Measurements from ENCODE around the gene SLC45A1. TPM values are rescaled to one million over a fixed set of nuclear protein-coding genes. Genes with fewer than 3 reads are reported as not detected.
A peak's percentile ranks its signal among the peaks of the same experiment; 100 is the strongest.

Gene SLC45A1
- total and polyA plus RNA-seq, 11 donors: 0.61 to 6.2 (median 1.6) TPM

DNA sequence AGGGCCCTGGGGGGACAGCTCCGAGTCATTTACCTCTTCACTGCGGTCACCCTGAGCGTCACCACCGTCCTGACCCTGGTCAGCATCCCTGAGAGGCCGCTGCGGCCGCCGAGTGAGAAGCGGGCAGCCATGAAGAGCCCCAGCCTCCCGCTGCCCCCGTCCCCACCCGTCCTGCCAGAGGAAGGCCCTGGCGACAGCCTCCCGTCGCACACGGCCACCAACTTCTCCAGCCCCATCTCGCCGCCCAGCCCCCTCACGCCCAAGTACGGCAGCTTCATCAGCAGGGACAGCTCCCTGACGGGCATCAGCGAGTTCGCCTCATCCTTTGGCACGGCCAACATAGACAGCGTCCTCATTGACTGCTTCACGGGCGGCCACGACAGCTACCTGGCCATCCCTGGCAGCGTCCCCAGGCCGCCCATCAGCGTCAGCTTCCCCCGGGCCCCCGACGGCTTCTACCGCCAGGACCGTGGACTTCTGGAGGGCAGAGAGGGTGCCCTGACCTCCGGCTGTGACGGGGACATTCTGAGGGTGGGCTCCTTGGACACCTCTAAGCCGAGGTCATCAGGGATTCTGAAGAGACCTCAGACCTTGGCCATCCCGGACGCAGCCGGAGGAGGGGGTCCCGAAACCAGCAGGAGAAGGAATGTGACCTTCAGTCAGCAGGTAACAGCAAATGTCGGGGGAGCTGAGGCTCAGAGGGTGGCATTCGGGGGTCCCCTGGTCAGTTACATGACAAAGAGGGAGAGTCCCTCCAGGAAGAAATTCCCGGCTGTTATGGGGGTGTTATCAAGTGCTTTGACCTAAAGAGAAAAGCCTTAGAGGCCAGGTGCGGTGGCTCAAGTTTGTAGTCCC is 12.6 kb downstream of the SLC45A1 start:
- peaks cover 0 to 18% (median 2%) of the 10 kb centered on the region in 9 donors for H3K36me3 ChIP-seq
- 94 to 95% (median 94%) methylated on average over 43 to 47 of the region's 47 CpGs for WGBS, 4 donors
- intact Hi-C loops (cut with DNase I): no loop called here
- H3K27ac ChIP-seq: no peak overlapping the region
- H3K4me3 ChIP-seq: no peak overlapping the region
- peak in 1 of 4 donors; percentile 17 for ATAC-seq
- no peak for TF ChIP-seq POLR2A (IDR thresholded peaks at IDR 0.05)
- TF ChIP-seq, protein P1, sequence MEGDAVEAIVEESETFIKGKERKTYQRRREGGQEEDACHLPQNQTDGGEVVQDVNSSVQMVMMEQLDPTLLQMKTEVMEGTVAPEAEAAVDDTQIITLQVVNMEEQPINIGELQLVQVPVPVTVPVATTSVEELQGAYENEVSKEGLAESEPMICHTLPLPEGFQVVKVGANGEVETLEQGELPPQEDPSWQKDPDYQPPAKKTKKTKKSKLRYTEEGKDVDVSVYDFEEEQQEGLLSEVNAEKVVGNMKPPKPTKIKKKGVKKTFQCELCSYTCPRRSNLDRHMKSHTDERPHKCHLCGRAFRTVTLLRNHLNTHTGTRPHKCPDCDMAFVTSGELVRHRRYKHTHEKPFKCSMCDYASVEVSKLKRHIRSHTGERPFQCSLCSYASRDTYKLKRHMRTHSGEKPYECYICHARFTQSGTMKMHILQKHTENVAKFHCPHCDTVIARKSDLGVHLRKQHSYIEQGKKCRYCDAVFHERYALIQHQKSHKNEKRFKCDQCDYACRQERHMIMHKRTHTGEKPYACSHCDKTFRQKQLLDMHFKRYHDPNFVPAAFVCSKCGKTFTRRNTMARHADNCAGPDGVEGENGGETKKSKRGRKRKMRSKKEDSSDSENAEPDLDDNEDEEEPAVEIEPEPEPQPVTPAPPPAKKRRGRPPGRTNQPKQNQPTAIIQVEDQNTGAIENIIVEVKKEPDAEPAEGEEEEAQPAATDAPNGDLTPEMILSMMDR (IDR thresholded peaks at IDR 0.05): no peak
- no peaks in the 10 kb centered on the region for H3K4me1 ChIP-seq
- DNase-seq: peak in 2 of 5 donors; percentile 19 to 33
- no peaks in the 10 kb centered on the region for H3K27me3 ChIP-seq
- no peaks in the 10 kb centered on the region for H3K9me3 ChIP-seq

DNA sequence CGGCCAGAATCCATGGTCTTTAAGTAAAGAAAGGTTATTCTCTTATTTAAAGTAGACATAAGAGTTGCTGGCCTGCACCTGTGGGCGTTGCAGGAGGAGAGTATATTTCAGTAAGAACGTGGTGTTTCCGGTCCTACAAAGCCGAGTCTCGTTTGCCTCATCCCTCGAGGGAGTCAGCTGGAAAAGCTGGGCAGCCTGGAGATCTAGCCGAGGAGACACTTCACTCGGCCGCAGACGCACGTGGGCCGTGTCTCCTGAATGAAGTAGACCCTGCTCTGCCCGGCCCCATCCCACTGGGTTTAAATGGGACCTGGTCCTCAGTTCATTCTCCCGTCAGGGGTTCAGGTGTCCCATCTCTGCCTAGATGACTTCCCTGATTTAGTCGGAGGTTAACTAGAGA is 14.9 kb downstream of the SLC45A1 start:
- peaks cover 0 to 12% (median 0%) of the 10 kb centered on the region in 9 donors for H3K36me3 ChIP-seq
- H3K27me3 ChIP-seq: no peaks in the 10 kb centered on the region
- DNase-seq (peak in 2 of 5 donors; percentile 17 to 40), ATAC-seq (no peak)
- no peak overlapping the region for H3K27ac ChIP-seq
- no peaks in the 10 kb centered on the region for H3K4me1 ChIP-seq
- TF ChIP-seq, protein P1 (IDR thresholded peaks at IDR 0.05): no peak
- TF ChIP-seq POLR2A (IDR thresholded peaks at IDR 0.05): no peak
- intact Hi-C loops (cut with DNase I): no loop called here
- 87 to 91% (median 89%) methylated on average over 16 of the region's 16 CpGs for WGBS, 4 donors
- H3K4me3 ChIP-seq: no peak overlapping the region
- H3K9me3 ChIP-seq: no peaks in the 10 kb centered on the region

- H3K9me3 ChIP-seq: no peaks in the 10 kb centered on the region
- H3K27me3 ChIP-seq: no peaks in the 10 kb centered on the region
- DNase-seq: peak in 2 of 5 donors; percentile 15 to 43
- H3K27ac ChIP-seq: no peak overlapping the region
- ATAC-seq: no peak
- peaks cover 0 to 14% (median 0%) of the 10 kb centered on the region in 9 donors for H3K36me3 ChIP-seq
- no peak overlapping the region for H3K4me3 ChIP-seq
- WGBS, 4 donors: 92 to 98% (median 93%) methylated on average over 16 of the region's 16 CpGs
- no peaks in the 10 kb centered on the region for H3K4me1 ChIP-seq
- intact Hi-C loops (cut with DNase I): no loop called here
- TF ChIP-seq, protein P1 (IDR thresholded peaks at IDR 0.05): no peak
- no peak for TF ChIP-seq POLR2A (IDR thresholded peaks at IDR 0.05)
Observed at GRCh38 chr1:8333246-8333987, 15.5 kb downstream of the SLC45A1 start.

All from heart left ventricle (tissue), 16 donors.